AG04450 (cell line): ENCODE measurements around the gene CTPS1. TPM values are rescaled to one million over a fixed set of nuclear protein-coding genes. Genes with fewer than 3 reads are reported as not detected.

Source experiments
- CTCF ChIA-PET: fragments of 300-600, 350-600 bp; formaldehyde crosslinking; extraction: SDS; loops from one replicate; lab custom pipeline; 2022; ENCODE audit warnings: antibody characterized with exemption, inconsistent platforms; lab: Charles Lee
- POLR2A ChIA-PET: fragments of 350-600 bp; formaldehyde crosslinking; extraction: SDS; loops from one replicate; lab custom pipeline; 2021; ENCODE audit warnings: antibody characterized with exemption, inconsistent platforms; lab: Yijun Ruan, JAX
- DNase-seq: peaks from one replicate; pipeline ENCODE4 v3.0.0-alpha.2; 2011; ENCODE audit warnings: low read depth, low spot score
- H3K27ac ChIP-seq: one replicate; pipeline ENCODE4 v1.5.1; 2012; ENCODE audit warnings: low read depth, low read length, control low read depth
- H3K27me3 ChIP-seq: one replicate; pipeline ENCODE4 v1.6.0; 2012; ENCODE audit warnings: low read length; ENCODE audit not compliant: control insufficient read depth, insufficient read depth
- H3K4me3 ChIP-seq: 2 replicates; pipeline ENCODE4 v1.5.1; 2011; ENCODE audit warnings: mild to moderate bottlenecking, low read depth, low read length, control low read depth
- H3K9me3 ChIP-seq: 2 replicates; pipeline ENCODE4 v1.5.1; 2012; ENCODE audit warnings: low read length; ENCODE audit not compliant: control insufficient read depth, insufficient read depth
- polyA plus RNA-seq: library from polyadenylated mRNA; depleted of rRNA; stranded (reverse); fragments of >200 nt; gene quantifications from 2 replicates; pipeline ENCODE4 v1.2.3, GENCODE V29; 2011
- TF ChIP-seq, protein P1 (sequence below): IDR thresholded peaks from 2 replicates; pipeline ENCODE4 v1.5.1; 2011; ENCODE audit warnings: low read depth, low read length, control low read depth, inconsistent platforms

CTPS1 gene
- polyA plus RNA-seq, 1 experiment: 29.5 TPM

DNA sequence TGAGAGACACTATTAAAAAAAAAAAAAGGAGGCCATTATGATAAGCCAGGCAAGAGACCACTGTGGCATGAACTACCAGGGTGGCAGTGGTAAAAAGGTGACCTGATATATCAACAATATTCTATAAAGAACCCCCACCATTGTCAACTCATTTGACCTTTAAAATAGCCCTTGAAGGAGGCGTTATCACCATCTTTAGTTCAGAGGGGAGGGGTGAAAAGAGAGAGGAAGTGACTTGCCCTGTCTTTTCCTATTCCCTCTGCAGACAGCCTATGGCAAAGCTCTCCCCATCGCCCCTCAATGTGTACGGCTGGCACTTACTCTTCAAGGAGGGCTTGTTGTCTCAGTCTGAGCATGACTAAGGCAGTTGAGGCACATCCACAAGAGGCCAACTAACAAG, 53.8 kb downstream of the CTPS1 start:
- no peak overlapping the region for H3K4me3 ChIP-seq
- no peaks in the 10 kb centered on the region for H3K9me3 ChIP-seq
- ChIA-PET CTCF (no interaction called here), POLR2A (no interaction called here)
- no peak for DNase-seq
- H3K27me3 ChIP-seq: no peaks in the 10 kb centered on the region
- H3K27ac ChIP-seq: no peak overlapping the region
- TF ChIP-seq, protein P1, sequence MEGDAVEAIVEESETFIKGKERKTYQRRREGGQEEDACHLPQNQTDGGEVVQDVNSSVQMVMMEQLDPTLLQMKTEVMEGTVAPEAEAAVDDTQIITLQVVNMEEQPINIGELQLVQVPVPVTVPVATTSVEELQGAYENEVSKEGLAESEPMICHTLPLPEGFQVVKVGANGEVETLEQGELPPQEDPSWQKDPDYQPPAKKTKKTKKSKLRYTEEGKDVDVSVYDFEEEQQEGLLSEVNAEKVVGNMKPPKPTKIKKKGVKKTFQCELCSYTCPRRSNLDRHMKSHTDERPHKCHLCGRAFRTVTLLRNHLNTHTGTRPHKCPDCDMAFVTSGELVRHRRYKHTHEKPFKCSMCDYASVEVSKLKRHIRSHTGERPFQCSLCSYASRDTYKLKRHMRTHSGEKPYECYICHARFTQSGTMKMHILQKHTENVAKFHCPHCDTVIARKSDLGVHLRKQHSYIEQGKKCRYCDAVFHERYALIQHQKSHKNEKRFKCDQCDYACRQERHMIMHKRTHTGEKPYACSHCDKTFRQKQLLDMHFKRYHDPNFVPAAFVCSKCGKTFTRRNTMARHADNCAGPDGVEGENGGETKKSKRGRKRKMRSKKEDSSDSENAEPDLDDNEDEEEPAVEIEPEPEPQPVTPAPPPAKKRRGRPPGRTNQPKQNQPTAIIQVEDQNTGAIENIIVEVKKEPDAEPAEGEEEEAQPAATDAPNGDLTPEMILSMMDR: no peak

DNA sequence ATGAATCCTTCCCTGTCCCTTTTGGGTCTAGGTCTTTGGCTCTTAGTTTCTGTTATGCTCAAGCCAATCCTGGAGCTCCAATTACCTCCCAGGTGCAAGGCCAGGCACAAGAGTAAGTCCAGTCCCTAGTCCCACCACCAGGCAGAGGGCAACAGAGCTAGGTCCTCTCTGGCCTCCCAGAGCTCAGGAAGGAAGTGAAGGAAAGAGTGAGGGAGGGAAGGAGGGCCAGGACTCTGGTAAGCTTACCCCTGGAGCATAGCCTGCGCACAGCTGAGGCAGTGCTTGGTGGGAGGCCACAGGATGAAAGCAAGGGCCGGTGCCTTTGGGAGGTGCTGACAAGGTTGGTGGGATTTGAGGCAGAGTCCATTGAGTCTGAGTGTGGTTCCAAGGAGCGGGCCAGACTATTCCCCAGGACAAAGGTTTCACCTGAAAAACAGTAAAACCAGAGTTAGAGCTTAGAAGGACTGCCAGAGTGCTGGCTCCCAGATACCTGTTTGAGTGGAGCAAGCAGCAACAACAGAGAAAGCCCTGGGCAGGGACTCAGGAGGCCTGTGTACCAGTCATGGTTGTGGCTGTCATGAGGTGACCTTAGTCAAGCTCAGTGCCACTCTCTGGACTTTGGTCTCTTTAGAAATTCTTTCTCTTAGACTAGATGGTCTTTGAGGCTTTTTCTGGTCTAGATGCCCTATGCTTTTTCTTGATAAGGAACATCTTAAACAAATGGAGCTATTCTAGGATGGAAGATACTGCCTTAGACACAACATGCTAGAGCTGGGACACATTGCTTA, 57.8 kb downstream of the CTPS1 start:
- TF ChIP-seq, protein P1: no peak
- ChIA-PET POLR2A (no interaction called here), CTCF (interaction anchor here (1.0 to 1.3 kb wide), 3 partner anchors 13 to 396 kb away, joined by 3 read pairs; no protein-coding TSS in a partner anchor)
- Histone ChIP-seq H3K27ac (no peak overlapping the region), H3K4me3 (no peak overlapping the region), H3K27me3 (no peaks in the 10 kb centered on the region), H3K9me3 (no peaks in the 10 kb centered on the region)
- DNase-seq: no peak

DNA sequence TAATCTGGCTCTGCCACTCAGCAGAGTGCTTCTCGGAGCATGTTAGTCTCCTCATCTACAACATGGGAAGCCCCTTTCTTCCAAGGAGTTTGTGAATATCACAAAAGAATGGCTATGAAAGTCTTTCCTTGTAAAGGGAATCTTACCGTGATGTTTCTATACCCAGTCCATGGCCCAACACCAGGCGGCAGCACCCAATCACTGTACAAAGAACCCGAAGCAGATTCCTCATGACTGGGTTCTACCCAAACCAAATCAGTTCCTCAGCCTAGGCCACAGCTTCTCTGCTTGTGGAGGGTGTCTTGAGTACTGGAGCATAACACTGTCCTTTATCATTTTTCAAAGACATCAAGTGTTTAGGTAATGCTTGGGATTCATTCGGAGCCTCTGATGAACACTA, 58.6 kb downstream of the CTPS1 start:
- Histone ChIP-seq H3K27me3 (no peaks in the 10 kb centered on the region), H3K27ac (no peak overlapping the region), H3K4me3 (no peak overlapping the region), H3K9me3 (no peaks in the 10 kb centered on the region)
- no peak for DNase-seq
- POLR2A ChIA-PET: no interaction called here
- TF ChIP-seq, protein P1: peak; percentile 35
- CTCF ChIA-PET: interaction anchor here (1.2 to 1.3 kb wide), 2 partner anchors 380 to 395 kb away, joined by 3 read pairs; no protein-coding TSS in a partner anchor

DNA sequence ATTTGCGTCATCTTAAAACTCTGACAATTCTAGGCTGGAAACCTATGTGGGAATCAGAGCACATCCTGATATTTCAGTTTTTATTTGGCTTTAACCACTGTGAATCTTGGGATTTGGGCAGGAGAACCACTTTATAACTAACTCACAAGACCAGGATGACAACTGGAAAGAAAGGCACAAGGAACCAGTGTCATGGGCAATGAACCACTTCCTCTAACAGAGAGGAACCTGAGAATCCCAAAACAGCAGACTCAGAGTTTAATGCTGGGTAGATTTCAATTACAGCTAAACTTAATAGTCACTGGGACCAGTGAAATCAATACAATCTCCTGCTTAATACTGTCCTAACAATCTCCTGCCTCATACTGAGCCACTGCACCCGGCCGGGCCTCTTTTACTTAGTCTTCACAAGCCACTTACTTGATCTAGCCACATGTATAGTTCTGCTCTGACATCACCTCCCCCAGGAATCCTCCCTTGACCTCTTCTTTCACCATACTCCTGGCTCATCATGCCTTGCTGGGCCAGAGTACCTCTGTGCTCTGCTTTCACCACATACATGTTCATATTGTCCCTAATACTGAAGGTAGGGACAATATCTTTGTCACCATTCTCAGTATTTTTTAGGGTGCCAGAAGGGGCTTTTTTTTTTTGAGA, 62.2 kb downstream of the CTPS1 start:
- Histone ChIP-seq H3K9me3 (no peaks in the 10 kb centered on the region), H3K27me3 (no peaks in the 10 kb centered on the region), H3K27ac (no peak overlapping the region), H3K4me3 (no peak overlapping the region)
- TF ChIP-seq, protein P1: no peak
- ChIA-PET CTCF (interaction anchor here (0.5 kb wide), 1 partner anchor 106 kb away, joined by 5 read pairs; no protein-coding TSS in a partner anchor), POLR2A (no interaction called here)
- no peak for DNase-seq

DNA sequence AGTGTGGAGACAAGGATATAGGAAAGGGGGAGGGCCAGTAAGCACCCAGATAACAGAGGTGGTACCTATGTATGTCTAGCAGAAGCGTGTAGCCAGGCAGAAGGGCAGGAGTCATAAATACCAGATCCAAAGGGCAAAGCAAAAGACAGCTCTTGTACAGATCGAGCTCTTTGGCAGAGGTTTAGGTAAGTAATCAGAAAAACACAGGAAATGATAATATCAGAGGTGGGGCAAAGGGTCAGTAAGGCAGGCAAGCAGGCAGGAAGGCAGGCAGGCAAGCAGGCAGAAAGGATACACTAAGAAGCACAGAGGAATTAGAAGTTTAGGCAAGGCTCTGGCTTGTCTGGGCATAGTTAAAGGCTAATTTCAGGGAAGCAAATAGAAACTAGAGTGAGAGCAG, 64.7 kb downstream of the CTPS1 start:
- H3K27me3 ChIP-seq: no peaks in the 10 kb centered on the region
- no peak overlapping the region for H3K4me3 ChIP-seq
- H3K27ac ChIP-seq: no peak overlapping the region
- DNase-seq: no peak
- TF ChIP-seq, protein P1: no peak
- H3K9me3 ChIP-seq: no peaks in the 10 kb centered on the region
- POLR2A ChIA-PET: no interaction called here
- CTCF ChIA-PET: interaction anchor here (0.6 kb wide), 1 partner anchor 904 kb away, joined by 3 read pairs; no protein-coding TSS in a partner anchor
